Activated CD8-positive, alpha-beta T cell treated with anti-CD3 and anti-CD28 coated beads for 36 hours (primary cell): ENCODE results near the gene CX3CL1. TPM values are rescaled to one million over a fixed set of nuclear protein-coding genes. Genes with fewer than 3 reads are reported as not detected.
"Not testable (repeated sequence)": the region's sequence is repeated elsewhere in the genome, so short reads cannot be mapped to it uniquely, and the experiment has no call there.

Experiments
- ATAC-seq: fragments of 200-7000 bp; cut with Tn5 transposase; one replicate; pipeline ENCODE4 v1.10.0; 2021; ENCODE audit warnings: mild to moderate bottlenecking, moderate library complexity
- CTCF ChIA-PET: fragments of 350-600 bp; sonication (Branson Sonifier 250); formaldehyde crosslinking; loops from one replicate; lab custom pipeline; 2021; ENCODE audit warnings: antibody characterized with exemption; lab: Charles Lee
- POLR2A ChIA-PET: fragments of 350-600 bp; sonication (Branson Sonifier 250); formaldehyde crosslinking; loops from one replicate; lab custom pipeline; 2021; ENCODE audit warnings: antibody characterized with exemption; lab: Charles Lee
- DNase-seq: peaks from one replicate; pipeline ENCODE4 v3.0.0-alpha.2; 2020
- H3K27ac Mint-ChIP-seq: one replicate; pipeline ENCODE4 v1.8.0; 2021; ENCODE audit warnings: mild to moderate bottlenecking, mixed read lengths
- H3K27me3 Mint-ChIP-seq: one replicate; pipeline ENCODE4 v1.8.0; 2021; ENCODE audit warnings: mixed read lengths
- H3K36me3 Mint-ChIP-seq: one replicate; pipeline ENCODE4 v1.8.0; 2021; ENCODE audit warnings: low read depth, mixed read lengths
- H3K4me1 Mint-ChIP-seq: one replicate; pipeline ENCODE4 v1.8.0; 2021; ENCODE audit warnings: low read depth, mixed read lengths
- H3K4me3 Mint-ChIP-seq: one replicate; pipeline ENCODE4 v1.8.0; 2021; ENCODE audit warnings: mild to moderate bottlenecking, moderate library complexity, mixed read lengths
- H3K9me3 Mint-ChIP-seq: one replicate; pipeline ENCODE4 v1.8.0; 2021; ENCODE audit warnings: mixed read lengths
- intact Hi-C: fragments of 100-400 bp; cut with micrococcal nuclease; formaldehyde crosslinking; loops from one replicate; pipeline ENCODE4 v1.10.0; 2022
- total RNA-seq, 2 experiments: library from RNA; stranded (reverse); gene quantifications; one replicate each; pipeline ENCODE4 v1.2.3, GENCODE V29; 2021
- TF ChIP-seq, protein P1 (sequence below): fragments of 200-600 bp; IDR thresholded peaks from one replicate; pipeline ENCODE4 v1.8.0; 2022; ENCODE audit warnings: antibody characterized with exemption, mild to moderate bottlenecking

The CX3CL1 gene
- total RNA-seq, 2 experiments from 2014 or later: 0.09 TPM; not detected in 1

DNA sequence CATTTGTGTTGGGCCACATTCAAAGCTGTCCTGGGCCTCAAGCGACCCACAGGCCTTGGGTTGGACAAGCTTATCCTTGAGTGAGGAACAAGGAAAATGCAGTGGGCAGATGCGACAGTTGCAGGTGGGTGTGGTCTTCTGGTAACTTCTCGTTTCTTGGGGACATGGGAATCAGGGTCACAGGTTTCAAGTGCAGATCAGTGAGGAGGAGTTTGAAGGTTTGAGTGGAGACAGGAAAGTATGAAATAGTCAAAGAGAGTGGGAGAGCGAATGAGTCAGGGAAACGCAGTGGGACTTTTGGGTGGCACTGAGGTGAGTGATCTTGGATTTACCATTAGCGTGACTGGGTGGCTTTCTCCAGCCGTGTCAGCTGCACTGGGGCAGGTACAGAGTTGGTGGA, 29.1 kb upstream of the CX3CL1 start:
- POLR2A ChIA-PET: interaction anchor here (1.0 kb wide), 1 partner anchor 42 kb away, joined by 3 read pairs; no protein-coding TSS in a partner anchor
- intact Hi-C loops: no loop called here
- no peaks in the 10 kb centered on the region for H3K36me3 Mint-ChIP-seq
- peaks cover 17% of the 10 kb centered on the region for H3K4me1 Mint-ChIP-seq
- no peaks in the 10 kb centered on the region for H3K9me3 Mint-ChIP-seq
- CTCF ChIA-PET: interaction anchor here (0.8 kb wide), 1 partner anchor 42 kb away, joined by 3 read pairs; no protein-coding TSS in a partner anchor
- no peak for DNase-seq
- no peak overlapping the region for H3K27ac Mint-ChIP-seq
- ATAC-seq: no peak
- H3K27me3 Mint-ChIP-seq: peaks cover 30% of the 10 kb centered on the region
- TF ChIP-seq, protein P1, sequence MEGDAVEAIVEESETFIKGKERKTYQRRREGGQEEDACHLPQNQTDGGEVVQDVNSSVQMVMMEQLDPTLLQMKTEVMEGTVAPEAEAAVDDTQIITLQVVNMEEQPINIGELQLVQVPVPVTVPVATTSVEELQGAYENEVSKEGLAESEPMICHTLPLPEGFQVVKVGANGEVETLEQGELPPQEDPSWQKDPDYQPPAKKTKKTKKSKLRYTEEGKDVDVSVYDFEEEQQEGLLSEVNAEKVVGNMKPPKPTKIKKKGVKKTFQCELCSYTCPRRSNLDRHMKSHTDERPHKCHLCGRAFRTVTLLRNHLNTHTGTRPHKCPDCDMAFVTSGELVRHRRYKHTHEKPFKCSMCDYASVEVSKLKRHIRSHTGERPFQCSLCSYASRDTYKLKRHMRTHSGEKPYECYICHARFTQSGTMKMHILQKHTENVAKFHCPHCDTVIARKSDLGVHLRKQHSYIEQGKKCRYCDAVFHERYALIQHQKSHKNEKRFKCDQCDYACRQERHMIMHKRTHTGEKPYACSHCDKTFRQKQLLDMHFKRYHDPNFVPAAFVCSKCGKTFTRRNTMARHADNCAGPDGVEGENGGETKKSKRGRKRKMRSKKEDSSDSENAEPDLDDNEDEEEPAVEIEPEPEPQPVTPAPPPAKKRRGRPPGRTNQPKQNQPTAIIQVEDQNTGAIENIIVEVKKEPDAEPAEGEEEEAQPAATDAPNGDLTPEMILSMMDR: no peak
- H3K4me3 Mint-ChIP-seq: no peak overlapping the region

DNA sequence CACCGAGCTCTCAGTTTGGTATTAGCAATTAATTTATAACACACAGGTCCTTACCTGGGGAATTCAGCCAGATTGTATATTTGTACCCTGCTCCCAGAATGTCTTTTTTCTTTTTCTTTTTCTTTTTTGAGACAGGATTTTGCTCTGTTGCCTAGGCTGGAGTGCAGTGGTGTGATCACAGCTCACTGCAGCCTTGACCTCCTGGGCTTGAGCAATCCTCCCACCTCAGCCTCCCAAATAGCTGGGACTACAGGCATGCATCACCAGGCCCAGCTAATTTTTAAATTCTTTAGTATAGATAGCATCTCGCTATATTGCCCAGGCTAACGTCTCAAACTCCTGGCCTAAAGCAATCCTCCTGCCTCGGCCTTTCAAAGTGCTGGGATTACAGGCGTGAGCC, 28.2 kb upstream of the CX3CL1 start:
- POLR2A ChIA-PET, H3K4me3 Mint-ChIP-seq, H3K36me3 Mint-ChIP-seq, H3K27ac Mint-ChIP-seq, ATAC-seq, DNase-seq, H3K9me3 Mint-ChIP-seq, intact Hi-C loops: not testable (repeated sequence)
- Mint-ChIP-seq H3K27me3 (peaks cover 38% of the 10 kb centered on the region), H3K4me1 (peaks cover 23% of the 10 kb centered on the region)
- CTCF ChIA-PET: interaction anchor here (0.6 to 0.8 kb wide), 2 partner anchors 43 to 75 kb away, joined by 3 read pairs; no protein-coding TSS in a partner anchor

DNA sequence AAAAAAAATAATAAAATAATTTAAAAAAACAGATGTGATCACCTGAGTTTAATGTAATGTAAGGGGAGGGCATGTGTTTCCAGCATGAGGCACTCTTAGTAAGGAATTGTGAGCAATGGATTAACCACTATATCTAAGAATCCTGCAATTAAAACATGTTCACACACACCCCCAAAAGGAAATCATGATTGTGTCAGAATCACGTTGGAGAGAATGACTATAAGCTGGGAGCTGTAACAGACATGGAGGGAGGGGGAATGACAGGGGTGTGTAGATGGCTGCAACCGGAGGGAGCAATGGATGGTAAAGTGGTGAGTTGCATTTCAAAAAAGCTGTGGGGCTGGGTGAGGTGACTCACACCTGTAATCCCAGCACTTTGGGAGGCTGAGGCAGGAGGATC, 27.3 kb upstream of the CX3CL1 start:
- peaks cover 42% of the 10 kb centered on the region for H3K27me3 Mint-ChIP-seq
- no peak overlapping the region for H3K27ac Mint-ChIP-seq
- TF ChIP-seq, protein P1: no peak
- ChIA-PET POLR2A (no interaction called here), CTCF (no interaction called here)
- no peaks in the 10 kb centered on the region for H3K9me3 Mint-ChIP-seq
- intact Hi-C loops: no loop called here
- H3K4me1 Mint-ChIP-seq: peaks cover 21% of the 10 kb centered on the region
- no peak overlapping the region for H3K4me3 Mint-ChIP-seq
- ATAC-seq (no peak), DNase-seq (no peak)
- no peaks in the 10 kb centered on the region for H3K36me3 Mint-ChIP-seq

DNA sequence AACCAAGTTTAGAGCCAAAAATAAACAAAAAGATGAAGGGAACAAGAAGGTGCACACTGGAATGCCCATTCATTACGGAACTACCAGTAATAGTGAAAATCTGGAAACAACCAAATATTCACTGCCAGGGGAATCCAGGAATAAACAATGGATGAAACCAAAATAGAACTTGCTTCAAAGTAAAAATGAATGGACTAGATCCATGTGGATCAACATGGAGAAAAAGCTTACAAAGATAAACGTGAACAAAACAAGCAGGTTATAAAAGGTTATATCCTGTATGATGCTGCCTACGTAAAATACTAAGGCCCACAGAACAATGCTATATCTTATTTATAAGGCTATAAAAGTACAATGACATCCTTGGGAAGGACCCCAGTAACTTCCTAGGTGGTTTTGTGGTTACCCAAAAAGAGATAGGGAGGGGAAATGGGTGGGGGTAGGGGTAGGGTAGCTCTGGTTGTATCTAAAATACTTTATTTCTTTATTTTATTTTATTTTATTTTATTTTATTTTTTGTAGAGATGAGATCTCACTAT, 26.6 kb upstream of the CX3CL1 start:
- intact Hi-C loops: no loop called here
- no peak for ATAC-seq
- Mint-ChIP-seq H3K27ac (no peak overlapping the region), H3K27me3 (peaks cover 45% of the 10 kb centered on the region), H3K36me3 (no peaks in the 10 kb centered on the region), H3K4me3 (no peak overlapping the region), H3K4me1 (peaks cover 21% of the 10 kb centered on the region), H3K9me3 (no peaks in the 10 kb centered on the region)
- DNase-seq: no peak
- CTCF ChIA-PET: no interaction called here
- TF ChIP-seq, protein P1: no peak
- POLR2A ChIA-PET: no interaction called here

DNA sequence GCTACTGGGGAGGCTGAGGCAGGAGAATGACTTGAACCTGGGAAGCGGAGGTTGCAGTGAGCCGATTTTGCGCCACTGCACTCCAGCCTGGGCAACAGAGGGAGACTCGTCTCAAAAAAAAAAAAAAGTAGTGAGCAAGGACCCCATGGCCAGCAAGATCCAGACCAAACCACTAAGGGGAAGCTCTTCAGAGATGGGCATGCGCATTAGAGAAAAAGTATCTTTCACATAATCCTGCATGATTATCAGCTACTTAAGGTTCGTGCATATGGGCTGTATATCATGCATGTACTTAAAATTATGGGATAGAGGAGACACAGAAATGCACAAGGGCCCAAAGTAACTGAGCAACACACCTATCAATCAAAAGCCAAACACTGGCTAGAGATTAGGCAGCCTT, 24.4 kb upstream of the CX3CL1 start:
- Mint-ChIP-seq H3K27me3 (peaks cover 41% of the 10 kb centered on the region), H3K27ac (no peak overlapping the region), H3K4me3 (no peak overlapping the region), H3K4me1 (peaks cover 21% of the 10 kb centered on the region), H3K36me3 (no peaks in the 10 kb centered on the region), H3K9me3 (no peaks in the 10 kb centered on the region)
- ChIA-PET CTCF (interaction anchor here (1.1 kb wide), 1 partner anchor 99 kb away, joined by 3 read pairs; the partner anchor contains the start of genes CIAPIN1 and COQ9), POLR2A (interaction anchor here (0.7 to 0.9 kb wide), 2 partner anchors 12 to 73 kb away, joined by 3 read pairs; no protein-coding TSS in a partner anchor)
- ATAC-seq: no peak
- intact Hi-C loops: no loop called here
- TF ChIP-seq, protein P1: no peak
- no peak for DNase-seq
